Activated CD4-positive, CD25-positive, alpha-beta regulatory T cell treated with anti-CD3 and anti-CD28 coated beads, Interleukin-2, amount 50 U/mL, for 72 hours (primary cell): Measurements from ENCODE around the gene ZNF138.
A peak's percentile ranks its signal among the peaks of the same experiment; 100 is the strongest.
"Not testable (repeated sequence)": the region's sequence is repeated elsewhere in the genome, so short reads cannot be mapped to it uniquely, and the experiment has no call there.

Experiments
- DNase-seq: peaks from one replicate; pipeline ENCODE4 v3.0.0; 2021

The ZNF138 gene

DNA sequence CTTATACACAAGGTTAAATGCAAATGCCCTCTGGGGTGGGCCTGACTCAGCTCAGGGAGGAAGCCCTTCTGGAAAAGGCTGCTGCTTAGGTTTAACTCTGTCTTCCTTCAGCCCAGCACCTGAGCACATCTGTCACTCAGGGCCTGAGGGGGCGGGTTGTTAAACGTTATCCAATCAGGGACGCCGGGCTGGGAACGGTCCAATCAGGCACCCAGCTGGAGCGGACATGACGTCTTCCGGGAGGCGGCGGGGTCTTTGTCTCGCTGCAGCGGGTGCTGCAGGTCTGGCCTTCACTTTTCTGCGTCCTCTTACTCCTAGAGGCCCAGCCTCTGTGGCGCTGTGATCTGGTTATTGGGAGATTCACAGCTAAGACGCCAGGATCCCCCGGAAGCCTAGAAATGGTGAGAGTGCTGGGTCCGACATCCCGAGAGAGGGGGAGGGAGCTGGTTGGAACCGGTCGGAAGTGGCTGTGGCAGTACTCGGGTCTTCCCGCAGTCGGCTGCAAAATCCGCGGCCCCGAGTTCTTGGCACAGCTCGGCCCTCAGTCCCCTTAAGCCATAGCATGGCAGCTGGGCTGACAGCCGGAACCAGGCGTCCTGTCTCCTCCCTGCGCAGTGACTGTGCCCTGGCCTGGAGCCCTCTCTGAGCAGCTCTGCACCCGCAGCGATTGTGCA lies at the start of gene ZNF138:
TSS of gene ZNF138 (plus strand) at position 258 of the 674 bp plus-strand sequence. CDS start at position 399, 141 bp downstream.
- DNase-seq: peak; percentile 90

DNA sequence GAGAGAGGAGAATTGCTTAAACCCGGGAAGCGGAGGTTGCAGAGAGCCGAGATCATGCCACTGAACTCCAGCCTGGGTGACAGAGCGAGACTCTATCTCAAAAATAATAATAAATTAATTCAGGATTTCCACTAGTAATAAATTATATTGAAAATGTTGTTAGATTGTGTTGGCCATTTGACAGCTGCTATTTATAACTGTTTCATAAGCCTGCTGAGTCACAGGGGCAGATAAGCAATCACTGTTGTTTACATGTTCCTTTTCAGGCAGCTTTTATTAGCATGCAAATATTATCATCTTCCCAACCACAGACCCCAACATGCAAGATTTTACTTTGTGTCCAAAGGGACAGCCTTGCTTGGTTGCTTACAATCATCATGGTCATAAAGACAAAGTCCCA lies 49.5 kb upstream of the ZNF138 start:
- no peak for DNase-seq

DNA sequence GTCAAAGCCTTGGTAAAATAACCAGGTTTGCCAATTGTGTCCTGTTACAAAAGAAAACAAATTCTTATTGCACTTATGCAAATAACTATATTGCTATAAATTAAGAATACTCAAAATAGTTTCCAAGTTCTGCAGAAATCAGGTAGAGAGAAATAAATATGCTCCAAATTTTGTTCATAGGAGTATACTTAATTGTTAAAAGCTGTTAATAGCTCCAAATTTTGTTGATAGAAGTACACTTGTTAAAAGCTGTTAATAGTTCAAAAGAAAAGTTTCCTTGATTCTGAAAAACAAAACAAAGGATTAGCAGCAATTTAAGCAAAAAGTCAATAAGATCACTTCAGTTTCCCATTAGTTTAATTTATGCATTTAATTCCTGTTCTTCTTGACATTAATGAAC lies 46.4 kb upstream of the ZNF138 start:
- DNase-seq: no peak

DNA sequence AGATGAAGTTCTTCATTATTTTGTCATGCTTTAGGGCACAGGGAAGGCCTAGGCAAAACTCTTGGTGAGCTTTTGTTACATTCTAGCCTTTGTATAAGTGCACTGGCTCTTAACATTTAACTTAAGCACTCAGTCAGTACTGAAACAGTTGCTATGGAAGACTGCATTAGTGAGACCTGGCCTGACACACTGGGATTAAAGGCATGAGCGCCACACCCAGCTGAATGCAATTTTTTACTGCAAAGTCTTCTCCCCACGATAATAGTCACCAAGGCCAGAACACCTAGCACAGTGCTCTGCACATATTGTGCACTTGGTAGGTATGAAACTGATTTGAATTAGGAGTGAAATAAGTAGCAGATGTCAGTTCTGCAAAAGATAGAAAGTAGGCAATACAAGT lies 41.2 kb upstream of the ZNF138 start:
- DNase-seq: no peak

- no peak for DNase-seq
These were observed 38.4 kb upstream of the ZNF138 start for GRCh38 chr7:64755865-64756264.

GRCh38 chr7:64758151-64758550 lies 36.1 kb upstream of the ZNF138 start:
- DNase-seq: no peak

GRCh38 chr7:64768824-64769223 lies 25.4 kb upstream of the ZNF138 start:
- DNase-seq: no peak

GRCh38 chr7:64774204-64774842 lies 19.9 kb upstream of the ZNF138 start:
- DNase-seq: no peak

DNA sequence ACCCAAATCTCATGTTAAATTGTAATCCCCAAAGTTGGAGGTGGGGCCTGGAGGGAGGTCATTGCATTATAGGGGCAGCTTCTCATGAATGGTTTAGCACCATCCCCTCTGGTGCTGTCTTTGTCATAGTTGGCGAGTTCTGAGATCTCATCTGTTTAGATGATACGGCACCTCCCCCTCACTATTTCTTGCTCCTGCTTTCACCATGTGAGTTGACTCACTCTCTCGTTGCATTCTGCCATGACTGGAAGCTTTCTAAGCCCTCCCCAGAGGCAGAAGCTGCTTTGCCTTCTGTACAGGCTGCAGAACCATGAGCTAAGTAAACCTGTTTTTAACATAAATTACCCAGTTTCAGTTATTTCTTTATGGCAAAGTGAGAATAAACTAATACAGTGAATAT lies 18.9 kb upstream of the ZNF138 start:
- DNase-seq: no peak

DNA sequence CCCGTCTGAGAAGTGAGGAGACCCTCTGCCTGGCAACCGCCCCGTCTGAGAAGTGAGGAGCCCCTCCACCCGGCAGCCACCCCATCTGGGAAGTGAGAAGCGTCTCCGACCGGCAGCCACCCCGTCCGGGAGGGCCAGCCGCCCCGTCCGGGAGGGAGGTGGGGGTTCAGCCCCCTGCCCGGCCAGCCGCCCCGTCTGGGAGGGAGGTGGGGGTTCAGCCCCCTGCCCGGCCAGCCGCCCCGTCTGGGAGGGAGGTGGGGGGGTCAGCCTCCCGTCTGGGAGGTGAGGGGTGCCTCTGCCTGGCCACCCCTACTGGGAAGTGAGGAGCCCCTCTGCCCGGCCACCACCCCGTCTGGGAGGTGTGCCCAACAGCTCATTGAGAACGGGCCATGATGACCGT lies 9.4 kb upstream of the ZNF138 start:
- DNase-seq: not testable (repeated sequence)

GRCh38 chr7:64787295-64787694 lies 6.9 kb upstream of the ZNF138 start:
- DNase-seq: no peak

- DNase-seq: not testable (repeated sequence)
These were observed 5.0 kb upstream of the ZNF138 start for GRCh38 chr7:64789241-64789640.

- DNase-seq: no peak
These were observed 997 bp upstream of the ZNF138 start for GRCh38 chr7:64793106-64793755.

DNA sequence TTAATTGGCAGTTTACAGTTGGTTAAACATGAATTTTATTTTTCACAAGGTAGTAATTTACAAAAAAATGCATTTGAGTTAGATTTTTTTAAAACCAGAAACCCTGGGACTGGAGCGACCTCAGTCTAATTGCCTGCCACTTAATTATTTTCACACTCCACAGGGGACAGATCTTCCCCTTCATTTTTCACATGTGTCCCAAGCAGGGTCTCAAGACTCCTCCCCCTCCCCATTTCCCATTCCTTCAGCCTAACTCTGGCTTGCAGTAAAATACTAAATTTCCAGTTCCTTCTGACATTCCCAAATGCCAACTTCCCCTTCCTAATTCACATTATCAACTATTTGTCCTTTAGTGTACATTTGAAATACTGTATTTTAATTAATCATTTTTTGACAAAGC lies 948 bp downstream of the ZNF138 start:
- no peak for DNase-seq

DNA sequence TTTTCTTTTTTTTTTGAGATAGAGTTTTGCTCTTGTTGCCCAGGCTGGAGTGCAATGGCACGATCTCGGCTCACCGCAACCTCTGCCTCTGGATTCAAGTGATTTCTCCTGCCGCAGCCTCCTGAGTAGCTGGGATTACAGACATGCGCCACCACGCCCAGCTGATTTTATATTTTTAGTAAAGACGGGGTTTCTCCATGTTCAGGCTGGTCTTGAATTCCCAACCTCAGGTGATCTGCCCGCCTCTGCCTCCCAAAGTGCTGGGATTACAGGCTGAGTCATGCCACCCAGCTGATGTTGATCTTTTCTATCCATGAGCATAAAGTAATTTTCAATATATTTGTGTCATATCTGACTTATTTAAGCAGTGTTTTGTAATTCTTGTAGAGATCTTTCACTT lies 4.9 kb downstream of the ZNF138 start:
- not testable (repeated sequence) for DNase-seq

- DNase-seq: no peak
These were observed 8.5 kb downstream of the ZNF138 start for GRCh38 chr7:64802699-64803098.

DNA sequence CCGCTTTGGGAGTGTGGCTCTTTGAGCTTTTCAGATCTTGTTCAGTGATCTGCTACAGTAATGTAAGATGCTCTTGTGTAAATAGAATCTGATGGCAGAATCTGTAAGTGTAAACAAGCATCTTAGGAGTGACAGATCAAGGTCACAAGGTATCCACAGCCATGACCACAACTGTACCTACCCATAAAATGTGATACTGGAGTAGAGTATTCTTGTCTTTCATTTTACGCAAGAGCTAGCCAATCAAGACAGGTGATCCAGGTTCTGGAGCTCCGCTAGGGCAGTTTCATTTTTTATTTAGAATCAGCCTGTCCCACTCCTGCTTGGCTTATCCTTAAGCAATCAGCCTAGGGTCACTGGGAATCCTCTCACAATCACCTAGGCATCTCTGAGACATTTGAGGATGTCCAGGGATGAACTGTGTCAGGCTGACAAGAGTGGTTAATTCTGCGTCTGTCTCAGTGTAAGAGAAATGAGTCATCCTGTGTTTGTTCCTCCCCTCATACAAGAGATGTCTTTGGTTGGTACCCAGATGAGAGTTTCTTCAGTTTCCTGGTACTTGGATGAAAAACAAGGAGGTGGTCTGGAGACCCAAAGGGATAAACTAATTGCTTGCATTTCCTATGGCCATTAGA lies 13.6 kb downstream of the ZNF138 start:
- no peak for DNase-seq

DNA sequence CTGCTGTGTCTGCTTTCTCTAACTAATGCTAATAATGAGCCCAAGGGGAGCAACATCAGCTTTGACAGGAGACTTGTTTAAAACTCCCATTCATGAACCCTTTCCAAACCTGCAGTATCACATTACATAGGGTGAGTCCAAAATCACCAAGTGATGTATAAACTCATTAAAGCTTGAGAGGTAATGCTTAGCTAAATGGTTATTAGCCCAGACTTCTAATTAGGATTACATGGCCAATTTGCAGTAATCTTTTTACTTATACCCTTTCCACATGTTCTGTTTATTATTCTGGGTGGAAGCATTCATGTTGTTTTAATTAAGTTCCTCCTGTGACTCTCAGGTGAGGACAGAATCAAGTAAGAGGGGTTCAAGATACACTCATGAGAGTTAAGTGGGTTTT lies 17.5 kb downstream of the ZNF138 start:
- DNase-seq: no peak

DNA sequence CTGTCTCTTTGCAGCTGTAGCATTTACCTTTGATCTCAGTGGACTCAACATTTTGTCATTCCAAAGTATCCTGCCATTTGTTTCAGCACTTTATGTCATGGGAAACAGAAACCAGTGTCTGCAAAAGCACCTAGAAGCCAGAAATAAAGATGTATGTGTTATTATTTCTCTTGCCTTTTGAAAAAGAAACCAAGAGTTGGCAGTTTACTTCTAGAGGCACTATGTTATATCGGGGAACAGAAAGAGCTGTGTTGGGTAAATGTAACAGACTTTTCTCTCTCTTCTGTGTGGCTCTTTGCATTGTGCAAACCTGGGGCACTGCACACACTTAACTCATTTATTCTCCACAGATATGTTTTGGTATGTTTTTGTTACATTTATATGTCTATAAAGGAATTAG lies 36.7 kb downstream of the ZNF138 start:
- no peak for DNase-seq

GRCh38 chr7:64832136-64832535 lies 37.9 kb downstream of the ZNF138 start:
- no peak for DNase-seq

- no peak for DNase-seq
These were observed 40.8 kb downstream of the ZNF138 start for GRCh38 chr7:64834989-64835388.

DNA sequence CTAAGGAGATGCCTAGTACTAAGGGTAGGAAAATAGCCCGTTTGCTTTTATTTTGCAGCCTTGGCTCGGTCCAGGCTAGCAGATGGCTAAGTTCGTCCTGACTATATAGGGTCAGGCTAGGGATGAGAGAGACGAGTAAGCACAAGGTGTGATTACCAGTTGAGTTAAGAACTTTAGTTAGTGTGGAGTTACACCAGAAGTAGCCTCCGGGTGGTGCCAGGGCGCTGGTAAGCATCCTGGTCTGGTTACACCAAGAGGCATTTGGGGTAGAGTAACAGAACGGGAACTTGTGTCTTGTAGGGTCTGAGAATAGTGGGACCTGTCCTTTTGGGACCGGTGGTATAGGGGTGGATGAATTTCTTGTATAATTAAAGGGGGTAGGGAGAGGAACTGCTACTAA lies 41.6 kb downstream of the ZNF138 start:
- DNase-seq: not testable (repeated sequence)

DNA sequence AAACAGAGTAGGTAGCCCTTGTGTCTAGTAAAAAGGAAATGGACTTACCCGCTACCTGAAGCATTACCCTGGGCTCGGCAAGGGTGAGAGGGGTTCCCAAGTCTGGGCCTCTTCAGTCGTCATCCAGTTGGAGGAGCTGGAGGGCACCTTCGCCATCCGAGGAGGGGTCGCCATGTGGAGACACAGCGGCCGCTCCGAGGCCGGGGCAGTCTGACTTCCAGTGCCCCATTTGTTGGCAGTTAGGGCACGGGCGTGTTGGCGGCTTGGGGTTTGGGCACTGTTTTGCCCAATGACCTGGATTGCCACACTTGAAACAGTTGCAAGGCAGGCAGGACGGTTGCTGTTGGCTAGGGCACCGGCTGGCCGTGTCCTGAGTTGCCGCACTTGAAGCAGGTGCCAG lies 43.8 kb downstream of the ZNF138 start:
- DNase-seq: not testable (repeated sequence)

- no peak for DNase-seq
These were observed 44.5 kb downstream of the ZNF138 start for GRCh38 chr7:64838691-64839090.
